Suprapubic skin (tissue), 3 donors: ENCODE data around the gene MRAS.

Source experiments
- POLR2A ChIP-seq, 2 donors: fragments of 450-650 bp; IDR thresholded peaks; one replicate each; pipeline ENCODE4 v1.6.1; 2017; ENCODE audit warnings: antibody characterized with exemption in 2 of 2, mild to moderate bottlenecking in 2 of 2, moderate library complexity in 2 of 2
- TF ChIP-seq, protein P1 (sequence below), 2 donors: fragments of 200-600 bp in 1 of 2; fragments of 450-650 bp in 1 of 2; sonication (generic) in 1 of 2; IDR thresholded peaks; one replicate each; pipeline ENCODE4 v1.5.1; 2016 to 2019; ENCODE audit warnings: antibody characterized with exemption in 2 of 2, mild to moderate bottlenecking in 1 of 2, moderate library complexity in 1 of 2

DNA sequence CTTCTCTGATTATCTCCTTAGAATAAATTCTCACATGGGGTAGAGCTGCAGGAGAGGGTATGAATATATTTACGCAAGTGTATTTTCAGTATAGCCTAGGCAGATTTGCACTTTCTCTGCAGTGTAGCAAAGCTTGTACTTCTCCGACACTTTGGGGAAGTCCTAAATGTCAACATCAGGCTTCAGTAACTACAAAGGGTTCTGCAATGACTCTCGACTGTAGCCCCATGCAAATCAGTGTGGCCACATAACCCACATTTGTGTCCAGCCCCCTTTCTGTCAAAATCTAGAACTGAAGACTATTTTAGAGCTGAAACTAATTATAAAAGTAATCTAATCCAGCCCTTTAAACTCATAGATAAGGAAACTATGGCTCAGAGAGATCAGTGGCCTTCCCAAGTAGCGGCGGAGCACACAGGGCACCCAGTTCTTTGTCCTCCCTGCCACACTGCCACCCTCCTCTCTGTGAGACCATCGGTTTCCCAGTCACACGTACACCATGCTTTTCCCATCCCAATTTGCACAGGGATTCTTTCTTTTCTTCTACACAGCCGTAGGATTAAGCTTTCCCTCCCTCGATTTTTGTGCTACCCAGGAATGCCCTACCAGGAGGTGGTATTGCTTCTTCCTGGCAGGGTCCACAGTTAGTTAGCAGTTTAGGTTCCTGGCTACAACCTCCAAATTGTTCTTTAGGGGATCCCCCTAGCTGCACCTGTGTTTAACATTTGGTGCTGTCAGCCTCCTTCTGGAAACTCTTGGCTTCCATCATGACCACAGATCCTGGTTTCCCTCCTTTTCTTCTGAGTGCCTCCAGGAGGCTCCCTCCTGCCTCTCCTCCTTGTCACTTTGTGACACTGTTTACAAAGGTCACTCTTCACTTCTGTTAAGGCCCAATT lies 22.9 kb downstream of the MRAS start:
- TF ChIP-seq, protein P1, sequence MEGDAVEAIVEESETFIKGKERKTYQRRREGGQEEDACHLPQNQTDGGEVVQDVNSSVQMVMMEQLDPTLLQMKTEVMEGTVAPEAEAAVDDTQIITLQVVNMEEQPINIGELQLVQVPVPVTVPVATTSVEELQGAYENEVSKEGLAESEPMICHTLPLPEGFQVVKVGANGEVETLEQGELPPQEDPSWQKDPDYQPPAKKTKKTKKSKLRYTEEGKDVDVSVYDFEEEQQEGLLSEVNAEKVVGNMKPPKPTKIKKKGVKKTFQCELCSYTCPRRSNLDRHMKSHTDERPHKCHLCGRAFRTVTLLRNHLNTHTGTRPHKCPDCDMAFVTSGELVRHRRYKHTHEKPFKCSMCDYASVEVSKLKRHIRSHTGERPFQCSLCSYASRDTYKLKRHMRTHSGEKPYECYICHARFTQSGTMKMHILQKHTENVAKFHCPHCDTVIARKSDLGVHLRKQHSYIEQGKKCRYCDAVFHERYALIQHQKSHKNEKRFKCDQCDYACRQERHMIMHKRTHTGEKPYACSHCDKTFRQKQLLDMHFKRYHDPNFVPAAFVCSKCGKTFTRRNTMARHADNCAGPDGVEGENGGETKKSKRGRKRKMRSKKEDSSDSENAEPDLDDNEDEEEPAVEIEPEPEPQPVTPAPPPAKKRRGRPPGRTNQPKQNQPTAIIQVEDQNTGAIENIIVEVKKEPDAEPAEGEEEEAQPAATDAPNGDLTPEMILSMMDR (IDR thresholded peaks at IDR 0.05): no peak
- TF ChIP-seq POLR2A (IDR thresholded peaks at IDR 0.05): no peak
